ENCODE data around the gene RAB3GAP1.

RAB3GAP1 gene

DNA sequence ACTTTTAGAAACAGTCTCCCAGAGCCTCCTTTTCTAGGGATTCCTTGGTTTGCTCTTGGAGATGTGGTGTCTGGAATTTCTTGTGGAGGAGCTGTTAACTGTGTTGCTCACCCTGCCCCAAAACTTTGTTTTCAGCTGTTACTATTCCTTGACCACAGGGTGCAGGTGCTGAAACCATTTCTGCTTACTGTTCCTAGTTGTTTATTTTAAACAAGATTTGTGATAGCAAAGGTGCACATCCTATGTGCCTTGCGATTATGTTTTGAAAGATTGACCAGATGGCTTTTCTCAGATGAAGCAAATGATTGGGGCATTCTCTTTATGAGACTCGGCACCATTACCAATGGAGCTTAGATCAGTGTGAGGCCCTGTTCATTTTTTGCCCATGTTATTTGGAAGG lies 111.2 kb downstream of the RAB3GAP1 start:
- TF ChIP-seq EZH2phosphoT487 (IDR thresholded peaks at IDR 0.05; ENCODE audit: low read length) (no peak), EZH2 (optimal IDR thresholded peaks at IDR 0.05; ENCODE audit: low read depth, low read length) (no peak)
- TF ChIP-seq, protein P1, sequence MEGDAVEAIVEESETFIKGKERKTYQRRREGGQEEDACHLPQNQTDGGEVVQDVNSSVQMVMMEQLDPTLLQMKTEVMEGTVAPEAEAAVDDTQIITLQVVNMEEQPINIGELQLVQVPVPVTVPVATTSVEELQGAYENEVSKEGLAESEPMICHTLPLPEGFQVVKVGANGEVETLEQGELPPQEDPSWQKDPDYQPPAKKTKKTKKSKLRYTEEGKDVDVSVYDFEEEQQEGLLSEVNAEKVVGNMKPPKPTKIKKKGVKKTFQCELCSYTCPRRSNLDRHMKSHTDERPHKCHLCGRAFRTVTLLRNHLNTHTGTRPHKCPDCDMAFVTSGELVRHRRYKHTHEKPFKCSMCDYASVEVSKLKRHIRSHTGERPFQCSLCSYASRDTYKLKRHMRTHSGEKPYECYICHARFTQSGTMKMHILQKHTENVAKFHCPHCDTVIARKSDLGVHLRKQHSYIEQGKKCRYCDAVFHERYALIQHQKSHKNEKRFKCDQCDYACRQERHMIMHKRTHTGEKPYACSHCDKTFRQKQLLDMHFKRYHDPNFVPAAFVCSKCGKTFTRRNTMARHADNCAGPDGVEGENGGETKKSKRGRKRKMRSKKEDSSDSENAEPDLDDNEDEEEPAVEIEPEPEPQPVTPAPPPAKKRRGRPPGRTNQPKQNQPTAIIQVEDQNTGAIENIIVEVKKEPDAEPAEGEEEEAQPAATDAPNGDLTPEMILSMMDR (IDR thresholded peaks at IDR 0.05; ENCODE audit: low read length): no peak
- Histone ChIP-seq H3K79me2 (ENCODE audit: low read length) (0 out of 2 replicates have a peak, but pooled peaks cover 6% of the 10 kb centered on the region), H2AFZ (ENCODE audit: low read length) (no peak overlapping the region), H3K9ac (ENCODE audit: low read length) (peak overlapping the region; percentile 72), H3K9me2 (replicated peaks; ENCODE audit: insufficient read depth, low read length) (no peaks in the 10 kb centered on the region), H3K27ac (ENCODE audit: low read length) (peak overlapping the region; percentile 96), H3K4me2 (ENCODE audit: low read depth, low read length) (peak overlapping the region; percentile 96), H3K36me3 (replicated peaks; ENCODE audit: insufficient read depth, low read length) (peaks cover 10% of the 10 kb centered on the region; the same call in 1 of the 2 replicates), H4K20me1 (ENCODE audit: insufficient read depth, low read length) (no peaks in the 10 kb centered on the region), H3K27me3 (replicated peaks; ENCODE audit: insufficient read depth, low read length) (no peaks in the 10 kb centered on the region), H3K9me3 (replicated peaks; ENCODE audit: insufficient read depth, low read length) (no peaks in the 10 kb centered on the region), H3F3A (ENCODE audit: insufficient read depth, low read length) (peaks cover 37% of the 10 kb centered on the region), H3K4me1 (ENCODE audit: low read length) (peaks cover 31% of the 10 kb centered on the region), H3K4me3 (ENCODE audit: low read length) (peak overlapping the region; percentile 66)
- peak; percentile 86 for DNase-seq

DNA sequence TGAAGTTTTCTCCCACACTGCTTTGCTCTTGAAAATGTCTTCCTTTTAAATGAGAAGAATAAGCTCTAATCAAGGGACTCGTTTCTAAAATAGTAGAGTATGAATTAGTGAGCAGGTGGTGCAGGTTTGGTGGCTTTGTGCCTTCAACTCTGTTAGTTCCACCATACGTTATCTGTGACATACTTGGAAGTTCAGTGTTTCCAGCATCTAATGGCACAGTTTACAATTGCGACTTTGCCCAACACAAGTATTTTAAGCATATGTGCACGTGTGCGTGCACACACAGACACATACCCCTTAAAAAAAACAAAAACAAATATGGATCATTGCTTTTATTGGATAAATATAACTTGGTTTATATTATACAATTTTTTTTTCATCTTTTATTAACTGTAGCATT lies 111.8 kb downstream of the RAB3GAP1 start:
- H3F3A ChIP-seq (ENCODE audit: insufficient read depth, low read length): peaks cover 37% of the 10 kb centered on the region
- TF ChIP-seq EZH2phosphoT487 (IDR thresholded peaks at IDR 0.05; ENCODE audit: low read length) (no peak), EZH2 (optimal IDR thresholded peaks at IDR 0.05; ENCODE audit: low read depth, low read length) (no peak)
- TF ChIP-seq, protein P1 (IDR thresholded peaks at IDR 0.05; ENCODE audit: low read length): no peak
- 0 out of 2 replicates have a peak, but pooled peaks cover 6% of the 10 kb centered on the region for H3K79me2 ChIP-seq (ENCODE audit: low read length)
- peak overlapping the region; percentile 66; the same call in 1 of the 2 replicates for H3K4me3 ChIP-seq (ENCODE audit: low read length)
- no peaks in the 10 kb centered on the region for H4K20me1 ChIP-seq (ENCODE audit: insufficient read depth, low read length)
- no peak for DNase-seq
- no peak overlapping the region for H2AFZ ChIP-seq (ENCODE audit: low read length)
- peaks cover 31% of the 10 kb centered on the region for H3K4me1 ChIP-seq (ENCODE audit: low read length)
- peak overlapping the region; percentile 72; the same call in 1 of the 2 replicates for H3K9ac ChIP-seq (ENCODE audit: low read length)
- no peaks in the 10 kb centered on the region for H3K27me3 ChIP-seq (replicated peaks; ENCODE audit: insufficient read depth, low read length)
- no peaks in the 10 kb centered on the region for H3K9me3 ChIP-seq (replicated peaks; ENCODE audit: insufficient read depth, low read length)
- peak overlapping the region; percentile 96 for H3K4me2 ChIP-seq (ENCODE audit: low read depth, low read length)
- H3K36me3 ChIP-seq (replicated peaks; ENCODE audit: insufficient read depth, low read length): peaks cover 13% of the 10 kb centered on the region; the same call in 1 of the 2 replicates
- H3K9me2 ChIP-seq (replicated peaks; ENCODE audit: insufficient read depth, low read length): no peaks in the 10 kb centered on the region
- H3K27ac ChIP-seq (ENCODE audit: low read length): peak overlapping the region; percentile 96

DNA sequence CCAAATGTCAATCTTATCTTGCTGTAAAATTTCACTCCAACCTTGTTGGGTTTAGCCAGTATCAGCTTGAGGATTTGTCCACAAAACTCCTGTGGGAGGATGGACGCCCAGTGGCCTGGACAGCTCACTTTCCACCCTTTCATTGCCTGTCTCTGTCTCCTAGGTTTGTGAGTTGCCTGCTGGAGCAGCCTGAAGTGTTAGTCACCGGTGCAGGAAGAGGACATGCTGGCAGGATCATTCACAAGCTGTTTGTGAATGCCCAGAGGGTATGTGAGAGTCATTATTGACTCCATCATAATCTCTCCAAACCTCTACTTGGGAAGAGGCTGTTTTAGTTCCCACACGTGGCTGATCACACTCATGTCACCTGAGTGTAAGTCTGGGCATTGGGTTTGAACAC lies 112.3 kb downstream of the RAB3GAP1 start:
- DNase-seq: no peak
- peak overlapping the region; percentile 96 for H3K4me2 ChIP-seq (ENCODE audit: low read depth, low read length)
- H4K20me1 ChIP-seq (ENCODE audit: insufficient read depth, low read length): no peaks in the 10 kb centered on the region
- H3K9me2 ChIP-seq (replicated peaks; ENCODE audit: insufficient read depth, low read length): no peaks in the 10 kb centered on the region
- peaks cover 37% of the 10 kb centered on the region for H3F3A ChIP-seq (ENCODE audit: insufficient read depth, low read length)
- H3K27me3 ChIP-seq (replicated peaks; ENCODE audit: insufficient read depth, low read length): no peaks in the 10 kb centered on the region
- H2AFZ ChIP-seq (ENCODE audit: low read length): no peak overlapping the region
- no peak for TF ChIP-seq EZH2 (optimal IDR thresholded peaks at IDR 0.05; ENCODE audit: low read depth, low read length)
- TF ChIP-seq EZH2phosphoT487 (IDR thresholded peaks at IDR 0.05; ENCODE audit: low read length): no peak
- TF ChIP-seq, protein P1 (IDR thresholded peaks at IDR 0.05; ENCODE audit: low read length): no peak
- H3K36me3 ChIP-seq (replicated peaks; ENCODE audit: insufficient read depth, low read length): peaks cover 15% of the 10 kb centered on the region; the same call in 1 of the 2 replicates
- peaks cover 37% of the 10 kb centered on the region for H3K4me1 ChIP-seq (ENCODE audit: low read length)
- no peak overlapping the region for H3K4me3 ChIP-seq (ENCODE audit: low read length)
- peak overlapping the region; percentile 96 for H3K27ac ChIP-seq (ENCODE audit: low read length)
- no peaks in the 10 kb centered on the region for H3K9me3 ChIP-seq (replicated peaks; ENCODE audit: insufficient read depth, low read length)
- no peak overlapping the region for H3K9ac ChIP-seq (ENCODE audit: low read length)
- 0 out of 2 replicates have a peak, but pooled peaks cover 6% of the 10 kb centered on the region for H3K79me2 ChIP-seq (ENCODE audit: low read length)
